Lung (tissue), 16 donors: ENCODE measurements around the gene ZBTB7B. TPM values are rescaled to one million over a fixed set of nuclear protein-coding genes. Genes with fewer than 3 reads are reported as not detected.

ENCODE experiments used
- ATAC-seq: fragments of 200-7000 bp; cut with Tn5 transposase; one replicate; pipeline ENCODE4 v1.9.1; 2020; ENCODE audit warnings: moderate number of reproducible peaks; ENCODE audit not compliant: insufficient read depth, low FRiP score
- DNase-seq, 3 donors: peaks; one replicate each; pipeline ENCODE4 v3.0.0-alpha.2; 2013 to 2017
- H3K27ac ChIP-seq, 2 donors: one replicate each; pipeline ENCODE4 v1.5.1; 2013; ENCODE audit warnings: mild to moderate bottlenecking in 2 of 2, moderate library complexity in 2 of 2, control low read depth in 1 of 2, inconsistent platforms in 1 of 2, low read depth in 1 of 2, low read length in 1 of 2
- H3K27me3 ChIP-seq, 3 donors: one replicate each; pipeline ENCODE4 v1.5.1; 2013; ENCODE audit warnings: low read length in 2 of 3; ENCODE audit not compliant: control insufficient read depth in 3 of 3, insufficient read depth in 3 of 3
- H3K36me3 ChIP-seq, 4 donors: one replicate each; pipeline ENCODE4 v1.5.1; 2013; ENCODE audit warnings: low read length in 4 of 4, mild to moderate bottlenecking in 1 of 4, moderate library complexity in 1 of 4; ENCODE audit not compliant: control insufficient read depth in 4 of 4, insufficient read depth in 4 of 4
- H3K4me1 ChIP-seq, 5 donors: one replicate each; pipeline ENCODE4 v1.5.1; 2013; ENCODE audit warnings: low read length in 5 of 5, mild to moderate bottlenecking in 2 of 5, moderate library complexity in 1 of 5; ENCODE audit not compliant: control insufficient read depth in 5 of 5, insufficient read depth in 5 of 5
- H3K4me3 ChIP-seq: one replicate; pipeline ENCODE4 v1.5.1; 2013; ENCODE audit warnings: mild to moderate bottlenecking, control low read depth, moderate library complexity
- H3K9ac ChIP-seq, 2 donors: one replicate each; pipeline ENCODE4 v1.5.1; 2013; ENCODE audit warnings: low read length in 2 of 2, control low read depth in 1 of 2; ENCODE audit not compliant: insufficient read depth in 1 of 2
- H3K9me3 ChIP-seq, 4 donors: one replicate each; pipeline ENCODE4 v1.5.1; 2013; ENCODE audit warnings: low read length in 3 of 4, mild to moderate bottlenecking in 1 of 4, moderate library complexity in 1 of 4; ENCODE audit not compliant: control insufficient read depth in 4 of 4, insufficient read depth in 3 of 4
- WGBS, 2 donors: extraction: QIAGEN DNeasy Blood & Tissue Kit; methylation state at CpG; one replicate each; pipeline ENCODE4 v1.1.7; 2013; 5-methylcytosine and 5-hydroxymethylcytosine counted together
- long read RNA-seq, 5 donors: transcript quantifications; one replicate each; lab custom pipeline, GENCODE V29; 2026
- polyA plus RNA-seq, 2 donors: library from polyadenylated mRNA; stranded (reverse); fragments of 200-250 nt; gene quantifications; one replicate each; pipeline ENCODE4 v1.2.1, GENCODE V29; 2013
- total RNA-seq, 2 donors: library from RNA; depleted of rRNA in 1 of 2; stranded (reverse); fragments of >200 nt in 1 of 2; gene quantifications; one replicate each; pipeline ENCODE4 v1.2.1, GENCODE V29; 2014 to 2021
- TF ChIP-seq, protein P1 (sequence below): IDR thresholded peaks from 2 replicates; pipeline ENCODE4 v1.5.1; 2012; ENCODE audit warnings: mild to moderate bottlenecking; ENCODE audit errors: control extremely low read depth, extremely low read depth
- donor health status: control.
- donor health status: control.
- donor health status: Bipolar disorder and iron deficiency.
- donor health status: healthy.
- donor health status: DM: yes; HTN: yes; CAD: no.

The ZBTB7B gene
- total RNA-seq (10 to 100 TPM; 41.9 to 83.3 TPM), polyA plus RNA-seq (10 to 100 TPM; 52.6 to 57.8 TPM)
- long read RNA-seq, donor 1, partial matches to known transcripts = 0 of 5 reads
- long read RNA-seq, donor 1, other reads (novel, unspliced or antisense) = 0 of 5 reads
- long read RNA-seq, donor 2 = 0 reads
- long read RNA-seq, donor 3, partial matches to known transcripts = 0 of 4 reads
- long read RNA-seq, donor 3, other reads (novel, unspliced or antisense) = 0 of 4 reads
- long read RNA-seq, donor 4 = 0 reads
- long read RNA-seq, donor 5, partial matches to known transcripts = 0 of 5 reads
- long read RNA-seq, donor 5, other reads (novel, unspliced or antisense) = 0 of 5 reads

DNA sequence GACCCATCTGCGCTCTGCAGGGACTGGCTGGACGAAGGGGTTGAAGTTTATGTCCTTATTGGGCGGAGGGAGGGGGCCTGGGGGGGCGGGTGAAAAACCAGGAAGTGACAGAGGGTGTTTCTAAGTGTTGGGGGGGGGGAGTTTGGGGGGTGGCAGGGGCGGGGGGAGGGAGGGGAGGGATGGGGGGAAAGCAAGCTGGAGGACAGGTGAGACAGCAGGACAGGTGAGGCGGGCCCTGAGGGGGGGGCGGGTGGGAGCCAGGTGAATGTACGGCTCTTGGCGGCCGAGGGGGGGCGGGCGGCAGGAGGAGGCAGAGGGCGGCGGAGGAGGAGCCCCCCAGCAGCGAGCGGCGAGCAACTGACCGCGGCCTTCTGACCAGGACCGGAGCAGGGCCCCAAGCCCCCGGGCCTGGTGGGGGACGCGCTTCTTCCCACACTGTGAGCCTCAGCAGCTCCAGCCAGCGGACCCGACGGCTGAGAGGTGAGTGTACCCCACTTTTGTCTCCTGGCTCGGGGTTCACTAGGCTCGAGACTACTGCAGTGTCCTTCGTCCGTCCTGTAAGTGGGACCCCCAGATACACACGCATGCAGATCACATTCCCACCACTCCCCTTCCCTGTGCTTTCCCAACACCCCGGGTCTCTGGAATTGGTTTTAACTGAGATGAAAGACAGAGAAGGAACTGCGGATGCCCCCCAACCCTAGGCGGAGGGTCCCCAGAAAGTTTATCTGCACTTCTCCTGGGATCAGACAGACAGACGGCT is at the start of gene ZBTB7B:
Gene ZBTB7B, plus strand, starts transcription at position 339 of the 763 bp plus-strand sequence. CDS start 11,859 bp downstream, outside the sequence.
- Histone ChIP-seq H3K4me1 (peaks cover 8 to 33% (median 14%) of the 10 kb centered on the region in 5 donors), H3K27me3 (no peaks in the 10 kb centered on the region), H3K9ac (peak within 1 kb of the TSS; percentile 53 to 77), H3K27ac (peak within 1 kb of the TSS; percentile 94 to 97), H3K4me3 (peak within 1 kb of the TSS; percentile 92), H3K9me3 (no peaks in the 10 kb centered on the region), H3K36me3 (no peaks in the 10 kb centered on the region)
- TF ChIP-seq, protein P1, sequence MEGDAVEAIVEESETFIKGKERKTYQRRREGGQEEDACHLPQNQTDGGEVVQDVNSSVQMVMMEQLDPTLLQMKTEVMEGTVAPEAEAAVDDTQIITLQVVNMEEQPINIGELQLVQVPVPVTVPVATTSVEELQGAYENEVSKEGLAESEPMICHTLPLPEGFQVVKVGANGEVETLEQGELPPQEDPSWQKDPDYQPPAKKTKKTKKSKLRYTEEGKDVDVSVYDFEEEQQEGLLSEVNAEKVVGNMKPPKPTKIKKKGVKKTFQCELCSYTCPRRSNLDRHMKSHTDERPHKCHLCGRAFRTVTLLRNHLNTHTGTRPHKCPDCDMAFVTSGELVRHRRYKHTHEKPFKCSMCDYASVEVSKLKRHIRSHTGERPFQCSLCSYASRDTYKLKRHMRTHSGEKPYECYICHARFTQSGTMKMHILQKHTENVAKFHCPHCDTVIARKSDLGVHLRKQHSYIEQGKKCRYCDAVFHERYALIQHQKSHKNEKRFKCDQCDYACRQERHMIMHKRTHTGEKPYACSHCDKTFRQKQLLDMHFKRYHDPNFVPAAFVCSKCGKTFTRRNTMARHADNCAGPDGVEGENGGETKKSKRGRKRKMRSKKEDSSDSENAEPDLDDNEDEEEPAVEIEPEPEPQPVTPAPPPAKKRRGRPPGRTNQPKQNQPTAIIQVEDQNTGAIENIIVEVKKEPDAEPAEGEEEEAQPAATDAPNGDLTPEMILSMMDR = no peak
- ATAC-seq (peak; percentile 1), DNase-seq (peak; percentile 47 to 67 (median 49))
- 0% methylated on average over 27 to 33 of the region's 35 CpGs for WGBS, 2 donors

DNA sequence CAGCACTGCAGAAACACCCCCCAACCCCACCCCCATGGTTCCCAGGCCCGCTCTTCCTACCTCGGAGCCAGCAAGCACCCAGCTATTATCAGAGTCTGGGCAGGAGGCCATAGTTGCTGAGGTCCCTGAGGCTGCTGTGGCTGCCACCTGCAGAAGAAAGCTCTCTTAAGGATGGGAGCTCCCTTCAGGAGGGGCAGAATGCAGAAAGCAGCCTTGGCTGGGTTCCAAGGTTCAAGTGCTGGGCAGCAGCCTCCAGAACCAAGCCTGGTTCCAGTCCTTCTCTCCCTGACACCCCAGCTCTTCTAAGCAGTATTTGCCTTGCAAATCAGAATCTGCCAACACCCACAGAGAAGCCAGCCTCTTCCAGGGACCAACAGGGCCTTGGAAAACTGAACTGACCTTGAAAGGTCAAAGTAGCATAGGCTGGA is 49.0 kb upstream of the ZBTB7B start:
- H3K4me3 ChIP-seq = no peak overlapping the region
- TF ChIP-seq, protein P1 = no peak
- no peak for ATAC-seq
- no peaks in the 10 kb centered on the region for H3K27me3 ChIP-seq
- 72 to 73% methylated on average over 2 of the region's 2 CpGs for WGBS, 2 donors
- no peak overlapping the region for H3K9ac ChIP-seq
- no peak for DNase-seq
- peaks cover 7 to 27% (median 19%) of the 10 kb centered on the region in 5 donors for H3K4me1 ChIP-seq
- H3K36me3 ChIP-seq = peaks cover 0 to 14% (median 5%) of the 10 kb centered on the region in 4 donors
- no peaks in the 10 kb centered on the region for H3K9me3 ChIP-seq
- H3K27ac ChIP-seq = no peak overlapping the region

DNA sequence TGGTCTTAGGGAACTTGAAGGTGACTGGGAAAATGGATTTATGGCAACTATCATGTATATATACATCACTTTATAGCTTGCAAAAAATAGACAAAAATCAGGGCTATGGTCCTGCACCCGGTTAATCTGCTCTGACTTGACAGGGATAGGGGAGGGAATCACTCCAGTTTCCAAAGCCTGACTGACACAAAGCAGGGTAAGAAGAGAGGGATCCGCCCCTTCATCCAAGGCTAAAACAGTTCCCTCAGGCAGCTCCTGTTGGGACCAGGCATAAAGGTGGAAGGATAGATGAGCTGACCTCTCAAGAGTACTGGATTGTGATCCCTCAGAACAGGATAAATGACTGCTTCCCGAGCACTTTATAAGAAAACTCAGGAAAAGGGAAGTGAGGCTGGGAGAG is 48.1 kb upstream of the ZBTB7B start:
- ATAC-seq = no peak
- H3K4me3 ChIP-seq = no peak overlapping the region

More for the DNA sequence above, 48.1 kb upstream of the ZBTB7B start:
- Histone ChIP-seq H3K27ac (no peak overlapping the region), H3K9me3 (no peaks in the 10 kb centered on the region), H3K9ac (peak overlapping the region; percentile 30 to 79), H3K27me3 (no peaks in the 10 kb centered on the region), H3K36me3 (peaks cover 0 to 18% (median 9%) of the 10 kb centered on the region in 4 donors), H3K4me1 (peaks cover 7 to 27% (median 19%) of the 10 kb centered on the region in 5 donors)
- TF ChIP-seq, protein P1 = no peak
- WGBS, 2 donors = 66% methylated on average over 3 of the region's 3 CpGs
- DNase-seq = no peak
